ENCODE data around the gene ATG9A. TPM values are rescaled to one million over a fixed set of nuclear protein-coding genes. Genes with fewer than 3 reads are reported as not detected.
A peak's percentile ranks its signal among the peaks of the same experiment; 100 is the strongest.

ATG9A gene
- total and polyA plus RNA-seq, 2 donors (not counting 3 experiments of a cell fraction or from before 2014, with no cell fraction given), result 65.5 to 95.0 TPM

DNA sequence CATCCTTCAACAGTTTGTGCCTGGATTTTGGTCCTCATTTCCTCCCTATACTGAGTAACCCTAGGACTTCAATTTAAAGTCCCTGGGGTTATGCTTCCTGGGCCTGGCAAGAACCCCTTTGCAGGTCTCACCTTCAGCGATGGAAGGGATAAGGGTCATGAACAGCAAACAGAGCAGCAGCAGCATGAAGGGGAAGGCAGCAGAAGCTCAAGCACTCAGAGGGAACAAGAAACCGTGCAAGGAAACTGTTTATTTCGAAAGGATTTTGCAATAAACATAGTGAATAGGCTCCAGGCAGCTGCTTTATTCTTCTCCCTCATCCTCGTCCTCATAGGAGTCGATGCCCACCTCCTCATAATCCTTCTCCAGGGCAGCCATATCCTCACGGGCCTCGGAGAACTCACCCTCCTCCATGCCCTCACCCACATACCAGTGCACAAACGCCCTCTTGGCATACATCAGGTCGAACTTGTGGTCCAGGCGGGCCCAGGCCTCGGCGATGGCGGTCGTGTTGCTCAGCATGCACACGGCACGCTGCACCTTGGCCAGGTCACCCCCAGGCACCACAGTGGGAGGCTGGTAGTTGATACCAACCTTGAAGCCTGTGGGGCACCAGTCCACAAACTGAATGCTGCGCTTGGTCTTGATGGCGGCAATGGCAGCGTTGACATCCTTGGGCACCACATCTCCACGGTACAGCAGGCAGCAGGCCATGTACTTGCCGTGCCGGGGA is 20.8 kb upstream of the ATG9A start:
- CTCF ChIA-PET, result interaction anchor here (1.3 to 3.3 kb wide), 5 partner anchors 11 to 270 kb away, joined by 3 to 25 read pairs (median 8); partner anchors contain the start of gene DNAJB2
- FAIRE-seq (no peak), DNase-seq (ENCODE audit: low read depth, low spot score) (no peak)
- H3K27me3 ChIP-seq (ENCODE audit: control insufficient read depth in 2 of 2, insufficient read depth in 2 of 2, low read length in 2 of 2), result peaks cover 8% of the 10 kb centered on the region in 2 experiments
- dilution Hi-C loops (cut with MboI; ENCODE audit: extremely low pct_ligation_motif_present, low sequenced_read_pairs), result no loop called here
- H3K79me2 ChIP-seq (ENCODE audit: control insufficient read depth, insufficient read depth, low read length), result peaks cover 15% of the 10 kb centered on the region
- no peaks in the 10 kb centered on the region for H3K9me1 ChIP-seq (replicated peaks; ENCODE audit: control insufficient read depth, extremely low read depth, insufficient read depth, low read length)
- intact Hi-C loops (cut with micrococcal nuclease), result no loop called here
- H3K9me3 ChIP-seq (replicated peaks; ENCODE audit: control insufficient read depth, insufficient read depth, low read length), result no peaks in the 10 kb centered on the region
- H3K4me1 ChIP-seq (ENCODE audit: control insufficient read depth, extremely low read depth, insufficient read depth, low read length), result peaks cover 46% of the 10 kb centered on the region
- no peak overlapping the region for H2AFZ ChIP-seq (ENCODE audit: low read depth, low read length)
- peaks cover 2% of the 10 kb centered on the region in 2 experiments for H3K36me3 ChIP-seq (ENCODE audit: control insufficient read depth in 2 of 2, extremely low read depth in 1 of 2, insufficient read depth in 2 of 2, low read length in 2 of 2)
- POLR2A ChIA-PET, result interaction anchor here (0.8 to 1.5 kb wide), 4 partner anchors 21 to 33 kb away, joined by 3 to 7 read pairs (median 3); partner anchors contain the start of genes ANKZF1, ATG9A and DNAJB2
- peak overlapping the region; percentile 49 for H3K9ac ChIP-seq (replicated peaks; ENCODE audit: extremely low read depth, insufficient read depth, low read length)
- no peak overlapping the region for H3K4me2 ChIP-seq (ENCODE audit: insufficient read depth, low read length)
- BruUV-seq (replicated peaks), result no TSS peak
- no peak overlapping the region for H3K4me3 ChIP-seq (replicated peaks in 1 of 3; ENCODE audit: insufficient read depth in 1 of 3, low read depth in 1 of 3, low read length in 3 of 3)
- TF ChIP-seq POLR2AphosphoS5 (IDR thresholded peaks at IDR 0.05; ENCODE audit: insufficient read depth, low read depth, low read length), result no peak
- no peak for TF ChIP-seq GATA2 (IDR thresholded peaks at IDR 0.05; ENCODE audit: insufficient read depth, insufficient read length, low read depth, low read length)
- no peak for TF ChIP-seq MYC (IDR thresholded peaks at IDR 0.05; ENCODE audit: low read depth, low read length)
- TF ChIP-seq POLR2A (IDR thresholded peaks at IDR 0.05; ENCODE audit: low read depth, low read length), result no peak
- TF ChIP-seq, protein P1, sequence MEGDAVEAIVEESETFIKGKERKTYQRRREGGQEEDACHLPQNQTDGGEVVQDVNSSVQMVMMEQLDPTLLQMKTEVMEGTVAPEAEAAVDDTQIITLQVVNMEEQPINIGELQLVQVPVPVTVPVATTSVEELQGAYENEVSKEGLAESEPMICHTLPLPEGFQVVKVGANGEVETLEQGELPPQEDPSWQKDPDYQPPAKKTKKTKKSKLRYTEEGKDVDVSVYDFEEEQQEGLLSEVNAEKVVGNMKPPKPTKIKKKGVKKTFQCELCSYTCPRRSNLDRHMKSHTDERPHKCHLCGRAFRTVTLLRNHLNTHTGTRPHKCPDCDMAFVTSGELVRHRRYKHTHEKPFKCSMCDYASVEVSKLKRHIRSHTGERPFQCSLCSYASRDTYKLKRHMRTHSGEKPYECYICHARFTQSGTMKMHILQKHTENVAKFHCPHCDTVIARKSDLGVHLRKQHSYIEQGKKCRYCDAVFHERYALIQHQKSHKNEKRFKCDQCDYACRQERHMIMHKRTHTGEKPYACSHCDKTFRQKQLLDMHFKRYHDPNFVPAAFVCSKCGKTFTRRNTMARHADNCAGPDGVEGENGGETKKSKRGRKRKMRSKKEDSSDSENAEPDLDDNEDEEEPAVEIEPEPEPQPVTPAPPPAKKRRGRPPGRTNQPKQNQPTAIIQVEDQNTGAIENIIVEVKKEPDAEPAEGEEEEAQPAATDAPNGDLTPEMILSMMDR (IDR thresholded peaks at IDR 0.05; ENCODE audit: extremely low read depth in 1 of 2, insufficient read depth in 1 of 2, low read depth in 1 of 2, low read length in 2 of 2), result no peak
- TF ChIP-seq FOS (IDR thresholded peaks at IDR 0.05; ENCODE audit: borderline replicate concordance, insufficient read depth, low read length), result no peak
- no peak for TF ChIP-seq MAX (IDR thresholded peaks at IDR 0.05; ENCODE audit: insufficient read depth, insufficient read length)
- TF ChIP-seq JUN (IDR thresholded peaks at IDR 0.05; ENCODE audit: borderline replicate concordance, insufficient read depth, insufficient read length, low read depth), result no peak
- TF ChIP-seq EZH2 (IDR thresholded peaks at IDR 0.05; ENCODE audit: borderline replicate concordance, low read depth, low read length, severe bottlenecking), result no peak
- H4K20me1 ChIP-seq (replicated peaks; ENCODE audit: control insufficient read depth, extremely low read depth, insufficient read depth, low read length), result no peaks in the 10 kb centered on the region
- H3K27ac ChIP-seq (ENCODE audit: insufficient read depth, low read depth, low read length), result peak overlapping the region; percentile 75

Data from endothelial cell of umbilical vein (primary cell).